KMS-11 (cell line): Measurements from ENCODE around the gene SRL.

Source experiments
- H2AFZ ChIP-seq: fragments of 200-600 bp; sonication (generic); 2 replicates; pipeline ENCODE4 v1.6.1; 2016; ENCODE audit warnings: antibody characterized with exemption, mixed run types, low read depth
- H3K27ac ChIP-seq: fragments of 200-600 bp; sonication (generic); 2 replicates; pipeline ENCODE4 v1.6.1; 2016; ENCODE audit warnings: mild to moderate bottlenecking, mixed run types
- H3K27me3 ChIP-seq: fragments of 200-600 bp; sonication (generic); 2 replicates; pipeline ENCODE4 v1.6.1; 2017; ENCODE audit warnings: mild to moderate bottlenecking, low read depth, mixed run types, moderate library complexity; ENCODE audit not compliant: insufficient read depth
- H3K36me3 ChIP-seq: fragments of 200-600 bp; sonication (generic); 2 replicates; pipeline ENCODE4 v1.6.1; 2017; ENCODE audit warnings: mild to moderate bottlenecking, mixed run types; ENCODE audit not compliant: insufficient read depth
- H3K4me1 ChIP-seq: fragments of 200-600 bp; sonication (generic); 2 replicates; pipeline ENCODE4 v1.6.1; 2016; ENCODE audit warnings: mild to moderate bottlenecking, low read depth, mixed run types; ENCODE audit not compliant: poor library complexity, severe bottlenecking
- H3K4me2 ChIP-seq: fragments of 200-600 bp; sonication (generic); 2 replicates; pipeline ENCODE4 v1.7.0; 2016; ENCODE audit warnings: mild to moderate bottlenecking, mixed run types
- H3K4me3 ChIP-seq: fragments of 200-600 bp; sonication (generic); IDR thresholded peaks from 2 replicates; pipeline ENCODE4 v1.6.1; 2017; ENCODE audit warnings: low read depth, low read length, mixed read lengths; ENCODE audit not compliant: insufficient read depth
- H3K79me2 ChIP-seq: fragments of 200-600 bp; sonication (generic); 2 replicates; pipeline ENCODE4 v1.6.1; 2016; ENCODE audit warnings: low read depth, mixed run types; ENCODE audit not compliant: insufficient read depth
- H3K9ac ChIP-seq: fragments of 200-600 bp; sonication (generic); 2 replicates; pipeline ENCODE4 v1.6.1; 2016; ENCODE audit warnings: mild to moderate bottlenecking, mixed run types
- H4K20me1 ChIP-seq: fragments of 200-600 bp; sonication (generic); 2 replicates; pipeline ENCODE4 v1.6.1; 2016; ENCODE audit warnings: mild to moderate bottlenecking, mixed run types; ENCODE audit not compliant: insufficient read depth
- TF ChIP-seq, protein P1 (sequence below): fragments of 200-600 bp; sonication (generic); conservative IDR thresholded peaks from 2 replicates; pipeline ENCODE4 v1.6.1; 2017; ENCODE audit warnings: low read depth, mild to moderate bottlenecking, antibody characterized with exemption, low read length, moderate library complexity, mixed read lengths

Gene SRL

GRCh38 chr16:4283939-4284338 lies 42.1 kb upstream of the SRL start:
- no peak overlapping the region for H3K4me2 ChIP-seq
- TF ChIP-seq, protein P1, sequence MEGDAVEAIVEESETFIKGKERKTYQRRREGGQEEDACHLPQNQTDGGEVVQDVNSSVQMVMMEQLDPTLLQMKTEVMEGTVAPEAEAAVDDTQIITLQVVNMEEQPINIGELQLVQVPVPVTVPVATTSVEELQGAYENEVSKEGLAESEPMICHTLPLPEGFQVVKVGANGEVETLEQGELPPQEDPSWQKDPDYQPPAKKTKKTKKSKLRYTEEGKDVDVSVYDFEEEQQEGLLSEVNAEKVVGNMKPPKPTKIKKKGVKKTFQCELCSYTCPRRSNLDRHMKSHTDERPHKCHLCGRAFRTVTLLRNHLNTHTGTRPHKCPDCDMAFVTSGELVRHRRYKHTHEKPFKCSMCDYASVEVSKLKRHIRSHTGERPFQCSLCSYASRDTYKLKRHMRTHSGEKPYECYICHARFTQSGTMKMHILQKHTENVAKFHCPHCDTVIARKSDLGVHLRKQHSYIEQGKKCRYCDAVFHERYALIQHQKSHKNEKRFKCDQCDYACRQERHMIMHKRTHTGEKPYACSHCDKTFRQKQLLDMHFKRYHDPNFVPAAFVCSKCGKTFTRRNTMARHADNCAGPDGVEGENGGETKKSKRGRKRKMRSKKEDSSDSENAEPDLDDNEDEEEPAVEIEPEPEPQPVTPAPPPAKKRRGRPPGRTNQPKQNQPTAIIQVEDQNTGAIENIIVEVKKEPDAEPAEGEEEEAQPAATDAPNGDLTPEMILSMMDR, result no peak
- H3K27ac ChIP-seq, result no peak overlapping the region
- H4K20me1 ChIP-seq, result no peaks in the 10 kb centered on the region
- H3K9ac ChIP-seq, result no peak overlapping the region
- no peaks in the 10 kb centered on the region for H3K79me2 ChIP-seq
- H3K4me3 ChIP-seq, result no peak overlapping the region
- no peaks in the 10 kb centered on the region for H3K36me3 ChIP-seq
- no peaks in the 10 kb centered on the region for H3K27me3 ChIP-seq
- H2AFZ ChIP-seq, result no peak overlapping the region
- peaks cover 18% of the 10 kb centered on the region for H3K4me1 ChIP-seq

DNA sequence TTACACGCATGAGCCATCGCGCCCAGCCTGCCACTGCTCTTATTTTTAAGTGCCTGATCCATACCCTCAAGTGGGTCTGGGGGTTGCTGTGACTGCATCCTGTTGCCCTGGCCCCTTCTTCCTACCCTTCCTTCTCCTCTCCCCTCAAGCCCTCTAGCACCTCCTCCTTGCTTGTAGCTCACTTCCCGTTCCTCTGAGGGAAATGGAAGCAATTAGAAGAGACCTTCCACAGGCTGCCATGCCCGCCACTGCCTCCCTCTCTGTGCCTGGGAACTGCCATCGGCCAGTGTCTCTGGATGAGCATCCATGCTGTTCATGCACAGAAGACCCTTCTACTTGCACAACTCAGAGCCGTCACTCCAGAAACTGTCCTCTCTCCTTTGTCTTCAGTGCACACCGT lies 41.6 kb upstream of the SRL start:
- Histone ChIP-seq H3K4me1 (peaks cover 13% of the 10 kb centered on the region), H3K36me3 (no peaks in the 10 kb centered on the region), H3K4me2 (no peak overlapping the region), H3K9ac (no peak overlapping the region), H3K79me2 (no peaks in the 10 kb centered on the region), H4K20me1 (no peaks in the 10 kb centered on the region), H3K4me3 (no peak overlapping the region), H3K27me3 (no peaks in the 10 kb centered on the region), H3K27ac (no peak overlapping the region), H2AFZ (no peak overlapping the region)
- TF ChIP-seq, protein P1, result no peak

DNA sequence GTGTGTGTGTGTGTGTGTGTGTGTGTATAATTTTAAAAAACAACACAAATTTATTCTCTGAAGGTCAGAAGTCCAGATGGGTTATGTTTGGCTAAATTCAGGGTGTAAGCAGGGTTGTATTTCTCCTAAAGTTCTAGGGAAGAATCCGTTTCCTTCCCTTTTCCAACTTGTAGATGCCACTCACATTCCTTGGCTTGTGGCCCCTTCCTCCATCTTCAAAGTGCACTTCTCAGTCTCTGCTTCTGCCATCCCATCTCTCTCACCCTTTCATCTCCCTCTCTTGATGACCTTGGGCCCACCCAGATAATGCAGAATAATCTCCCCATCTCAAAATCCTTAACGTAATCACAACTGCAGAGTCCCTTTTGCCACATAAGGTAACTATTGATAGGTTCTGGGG lies 38.7 kb upstream of the SRL start:
- no peak overlapping the region for H2AFZ ChIP-seq
- no peaks in the 10 kb centered on the region for H3K36me3 ChIP-seq
- no peak overlapping the region for H3K9ac ChIP-seq
- H3K4me3 ChIP-seq, result no peak overlapping the region
- H3K27ac ChIP-seq, result no peak overlapping the region
- H3K4me2 ChIP-seq, result no peak overlapping the region
- H3K79me2 ChIP-seq, result no peaks in the 10 kb centered on the region
- H3K27me3 ChIP-seq, result no peaks in the 10 kb centered on the region
- H3K4me1 ChIP-seq, result peaks cover 7% of the 10 kb centered on the region
- no peaks in the 10 kb centered on the region for H4K20me1 ChIP-seq
- TF ChIP-seq, protein P1, result no peak

DNA sequence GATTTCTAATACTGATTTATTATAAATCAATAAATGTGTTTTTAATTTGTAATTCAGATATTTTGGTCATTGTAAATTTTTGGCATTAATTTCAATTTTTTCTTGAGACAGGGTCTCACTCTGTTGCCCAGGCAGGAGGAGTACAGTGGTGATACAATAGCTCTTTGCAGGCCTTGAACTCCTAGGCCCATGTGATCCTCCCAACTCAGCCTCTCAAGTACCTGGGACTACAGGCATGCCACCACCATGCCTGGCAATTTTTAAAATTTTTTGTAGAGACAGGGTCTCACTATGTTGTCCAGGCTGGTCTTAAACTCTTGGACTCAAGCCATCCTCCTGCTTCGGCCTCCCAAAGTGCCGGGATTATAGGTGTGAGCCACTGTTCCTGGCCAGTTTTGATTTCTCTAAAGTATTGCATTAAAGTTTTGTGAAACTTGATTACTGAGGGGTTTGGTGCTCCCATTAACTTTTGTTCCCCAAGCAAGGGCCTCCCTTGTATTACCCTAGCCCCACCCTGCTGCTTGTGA lies 36.2 kb upstream of the SRL start:
- TF ChIP-seq, protein P1, result no peak

More for the DNA sequence above, 36.2 kb upstream of the SRL start:
- H3K36me3 ChIP-seq, result no peaks in the 10 kb centered on the region
- no peak overlapping the region for H3K9ac ChIP-seq
- H3K27me3 ChIP-seq, result no peaks in the 10 kb centered on the region
- no peak overlapping the region for H3K4me2 ChIP-seq
- peaks cover 23% of the 10 kb centered on the region for H3K4me1 ChIP-seq
- no peaks in the 10 kb centered on the region for H4K20me1 ChIP-seq
- H3K27ac ChIP-seq, result no peak overlapping the region
- no peak overlapping the region for H2AFZ ChIP-seq
- no peak overlapping the region for H3K4me3 ChIP-seq
- H3K79me2 ChIP-seq, result no peaks in the 10 kb centered on the region
